GM10847 (cell line): ENCODE measurements around the gene ALKBH3.

Experiments
- POLR2A ChIP-seq: IDR thresholded peaks from 2 replicates; pipeline ENCODE4 v1.6.1; 2011; ENCODE audit not compliant: insufficient read length; ENCODE audit errors: extremely low read depth

Gene ALKBH3

DNA sequence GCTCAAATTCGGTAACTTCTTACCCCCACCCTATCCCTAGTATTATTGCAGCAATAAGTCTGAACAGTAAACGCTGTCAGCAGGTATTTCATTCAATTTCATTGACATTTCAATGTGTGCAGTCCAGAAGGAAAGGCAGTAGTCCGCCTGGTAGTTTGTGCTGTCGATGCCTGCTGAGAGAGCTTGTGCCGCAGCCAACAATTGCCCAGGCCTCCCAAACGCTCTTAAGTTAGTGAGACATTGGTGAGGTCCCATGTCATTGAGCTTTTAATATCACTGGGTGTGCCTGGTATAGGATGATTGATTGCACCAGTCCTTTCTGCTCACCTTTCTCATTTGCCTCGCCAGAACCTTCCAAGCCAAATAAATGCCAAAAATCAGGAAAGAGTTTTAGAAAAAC lies 28.1 kb downstream of the ALKBH3 start:
- no peak for TF ChIP-seq POLR2A

DNA sequence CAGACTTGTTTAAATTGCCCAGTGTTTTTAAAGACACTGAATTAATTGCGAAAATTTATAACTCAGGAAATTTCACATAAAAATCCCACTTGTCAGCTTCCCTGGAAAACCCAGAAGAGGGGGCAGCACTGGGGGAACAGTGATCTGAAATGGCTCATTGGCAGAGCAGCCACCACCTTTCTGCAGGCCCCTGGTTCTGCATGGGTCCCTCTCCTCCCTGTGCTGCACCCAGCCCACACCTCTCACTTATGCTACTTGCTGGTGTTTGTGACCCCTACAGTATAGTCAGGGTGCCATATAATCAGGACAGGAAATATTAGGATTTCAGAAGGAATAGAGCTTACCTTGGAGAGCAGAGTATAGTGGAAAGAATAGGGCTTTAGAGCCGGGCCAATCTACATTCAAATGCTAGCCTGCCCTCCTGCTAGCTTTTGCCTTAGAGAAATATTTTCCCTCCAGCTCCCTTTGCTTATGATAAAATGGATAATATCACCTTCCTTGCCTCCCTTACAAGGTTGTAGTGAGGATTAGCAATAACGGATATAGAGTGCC lies 33.3 kb downstream of the ALKBH3 start:
- no peak for TF ChIP-seq POLR2A

DNA sequence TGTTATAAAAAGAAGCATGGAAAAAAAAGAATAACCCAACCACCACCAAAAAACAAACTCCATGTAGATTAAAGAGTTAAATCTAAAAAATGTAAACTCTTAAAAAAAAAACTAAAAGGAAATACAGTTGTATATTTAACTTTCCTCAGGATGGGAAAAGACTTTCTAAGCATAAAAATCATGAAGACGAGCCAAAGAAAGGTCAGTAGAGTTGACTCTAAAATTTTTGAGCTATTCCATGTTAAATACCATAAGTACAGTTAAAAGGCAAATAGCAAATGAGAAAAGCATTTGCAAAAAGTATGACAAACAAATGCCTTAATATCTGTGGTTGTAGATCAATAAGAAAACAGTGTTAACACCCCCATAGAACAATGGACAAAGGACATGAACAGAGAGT lies 33.8 kb downstream of the ALKBH3 start:
- TF ChIP-seq POLR2A: no peak

DNA sequence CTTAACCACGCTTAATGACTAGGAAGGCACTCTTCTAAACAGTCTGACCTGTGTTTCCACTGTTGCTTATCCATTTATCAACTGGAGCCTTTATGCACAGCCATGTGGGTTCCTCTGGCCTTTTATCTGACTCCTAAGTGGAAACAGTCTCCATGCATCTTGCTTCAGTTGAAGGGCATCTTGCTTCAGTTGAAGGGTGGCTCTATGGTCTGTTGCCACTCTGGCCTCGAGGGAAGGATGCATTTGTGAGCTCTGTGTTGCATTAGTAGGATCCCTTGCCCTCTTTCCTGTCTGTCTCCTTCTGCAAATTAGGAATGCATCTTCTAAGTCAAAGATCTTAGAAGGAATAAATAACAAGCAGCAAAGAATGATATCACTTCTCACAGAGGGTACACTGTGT lies 36.0 kb downstream of the ALKBH3 start:
- TF ChIP-seq POLR2A: no peak

DNA sequence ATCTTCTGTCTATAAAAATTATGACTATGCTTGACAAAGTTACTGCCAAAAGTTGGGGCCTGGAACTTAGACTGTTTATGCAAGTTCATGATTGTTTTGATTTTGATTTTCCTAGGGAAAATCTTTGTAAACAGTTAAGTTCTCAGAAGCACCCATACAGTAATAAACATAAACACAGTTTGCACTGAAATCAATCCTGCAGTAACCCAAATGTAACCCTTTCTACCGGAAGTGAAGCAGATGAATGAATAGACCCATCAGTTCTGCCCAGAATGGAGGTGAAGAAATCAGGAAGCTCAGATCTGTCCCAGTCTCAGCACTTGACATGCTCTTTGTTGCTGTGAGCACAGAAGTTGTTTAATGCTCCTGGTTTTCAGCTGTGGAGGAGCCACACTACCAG lies 37.2 kb downstream of the ALKBH3 start:
- no peak for TF ChIP-seq POLR2A

DNA sequence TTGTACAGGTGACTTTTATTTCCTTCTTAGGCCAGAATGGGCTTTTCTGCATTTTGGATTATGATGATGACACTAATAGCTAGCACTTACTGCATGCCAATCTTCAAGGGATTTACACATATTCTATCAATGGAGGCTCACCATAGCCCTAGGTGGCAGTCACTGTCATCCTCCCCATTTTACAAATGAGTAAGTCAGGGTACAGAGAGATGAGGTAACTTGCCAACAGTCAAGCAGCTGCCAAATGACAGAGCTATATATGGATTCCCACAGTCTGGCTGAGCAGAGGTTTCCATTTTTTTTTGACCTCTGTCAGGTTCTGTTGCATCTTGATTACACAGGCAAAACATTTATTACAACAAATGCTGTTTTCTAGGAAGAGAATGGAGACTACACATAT lies 38.0 kb downstream of the ALKBH3 start:
- no peak for TF ChIP-seq POLR2A

DNA sequence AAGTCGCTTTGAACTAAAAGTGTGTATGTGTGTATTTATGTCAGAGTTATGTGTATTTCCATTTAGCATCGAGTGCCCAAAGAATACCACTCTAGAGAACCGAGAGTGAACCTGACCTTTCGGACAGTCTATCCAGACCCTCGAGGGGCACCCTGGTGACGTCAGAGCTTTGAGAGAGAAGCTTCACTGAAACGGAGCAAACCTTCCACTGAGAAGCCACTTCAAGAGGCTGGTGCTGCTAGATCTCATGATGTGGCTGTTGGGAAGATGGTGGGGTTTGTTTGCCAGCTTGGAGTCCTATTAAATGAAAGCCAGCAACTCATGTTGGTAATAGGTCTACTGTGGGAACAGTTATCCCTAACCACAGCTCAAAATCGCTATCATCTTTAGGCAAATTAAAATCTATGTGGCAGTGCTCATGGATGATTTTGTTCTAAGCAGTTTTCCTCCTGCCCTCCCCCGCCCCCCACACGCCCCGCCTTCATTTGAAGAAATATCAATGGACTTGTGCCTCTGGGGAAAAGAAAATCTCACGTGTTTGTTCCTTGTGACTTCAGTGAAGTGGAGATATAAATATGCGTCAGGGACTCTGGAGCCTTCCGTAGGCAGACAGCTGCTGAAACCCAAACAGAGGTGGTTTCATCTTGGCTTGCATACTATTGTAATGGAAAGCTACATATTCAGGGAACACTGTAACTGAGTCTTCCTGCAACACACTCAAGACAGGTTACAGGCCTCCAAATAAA lies 39.4 kb downstream of the ALKBH3 start:
- TF ChIP-seq POLR2A: no peak

DNA sequence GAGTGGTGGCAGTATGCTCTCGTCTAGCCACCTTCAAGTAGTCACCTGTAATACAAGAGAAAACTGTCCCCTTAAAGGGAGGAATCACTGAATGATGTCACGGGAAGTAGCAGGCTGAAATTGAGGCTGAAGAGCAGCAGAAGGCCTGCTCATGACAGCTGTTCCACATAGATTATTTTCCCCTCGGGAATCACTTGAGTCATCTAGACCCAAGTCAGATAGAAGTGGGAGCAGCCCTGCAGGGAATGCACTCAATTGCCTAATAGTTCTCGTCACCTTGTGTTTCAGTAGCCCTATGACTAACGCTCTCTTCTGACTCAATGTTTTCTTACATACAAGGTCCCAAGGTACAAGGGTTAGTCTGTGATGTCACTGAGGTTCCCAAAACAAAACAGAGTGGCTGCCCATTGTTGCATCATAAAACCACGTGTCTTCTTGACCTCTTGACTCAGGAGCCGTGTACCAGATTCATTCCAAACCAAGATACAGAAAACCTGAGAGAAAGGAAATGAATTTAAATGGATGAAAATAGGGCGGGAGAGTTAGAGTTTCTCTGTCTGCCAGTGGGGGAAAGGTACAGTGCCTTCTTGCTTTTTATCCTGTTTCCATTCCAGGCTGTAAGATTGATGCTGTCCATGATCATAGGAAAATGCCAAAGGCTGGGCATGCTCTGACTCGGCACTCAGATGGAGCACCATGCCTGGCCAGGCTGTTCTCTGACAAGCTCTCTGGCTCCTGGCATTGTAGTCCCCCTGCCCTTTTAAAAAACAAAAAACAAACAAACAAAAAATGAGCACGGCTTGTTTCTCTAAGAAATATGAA lies 40.2 kb downstream of the ALKBH3 start:
- no peak for TF ChIP-seq POLR2A

DNA sequence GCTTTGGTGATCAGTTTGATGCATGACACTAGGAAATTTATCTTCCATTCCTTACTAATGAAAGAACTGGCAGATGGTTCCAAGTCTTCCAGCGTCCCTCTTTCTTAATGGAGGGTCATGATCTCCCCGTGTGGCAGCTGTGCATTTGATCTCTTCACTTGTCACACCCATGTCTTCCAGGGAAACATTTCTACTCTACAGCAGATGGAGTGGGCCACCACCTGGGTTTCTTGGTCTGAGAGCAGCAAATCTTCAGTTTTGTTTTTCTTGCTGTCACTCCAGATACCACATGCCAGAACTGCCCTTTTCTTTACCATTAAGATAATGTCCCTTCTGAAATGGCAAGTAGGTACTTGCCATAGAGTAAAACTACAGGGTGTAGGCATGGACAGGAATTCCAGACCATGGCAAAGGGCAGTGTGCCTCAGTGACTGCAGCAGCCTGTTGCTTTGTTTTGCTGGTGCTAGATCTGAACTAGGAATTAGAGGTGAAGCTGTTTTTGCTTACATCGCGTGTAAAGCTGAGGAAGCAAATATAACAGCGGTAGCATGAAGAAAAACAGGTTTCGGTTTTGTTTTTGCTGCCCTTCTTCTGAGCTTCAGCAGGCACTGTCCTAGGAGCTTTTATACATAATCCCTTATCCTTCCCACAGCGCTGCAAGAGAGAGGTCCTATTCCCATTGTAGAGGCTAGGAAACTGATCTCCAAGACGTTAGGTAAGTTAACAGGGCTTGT lies 41.1 kb downstream of the ALKBH3 start:
- no peak for TF ChIP-seq POLR2A

DNA sequence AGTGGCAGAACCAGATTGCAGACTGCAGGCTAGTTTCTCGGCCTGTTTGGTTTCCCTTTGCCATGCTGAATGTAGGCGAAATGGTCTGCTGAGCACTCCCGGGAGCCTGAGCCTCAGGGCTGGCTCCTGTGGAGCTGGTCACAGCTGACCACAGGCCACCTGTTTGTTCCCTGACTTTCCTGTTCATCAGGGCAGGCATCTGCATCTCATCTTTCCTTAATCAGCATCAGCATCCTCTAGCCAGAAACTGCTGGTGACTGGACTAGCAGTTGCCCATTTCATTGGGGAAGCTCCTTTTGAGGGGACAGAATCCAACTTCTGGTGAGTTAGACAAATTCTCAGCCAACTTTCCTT lies 41.6 kb downstream of the ALKBH3 start:
- no peak for TF ChIP-seq POLR2A

DNA sequence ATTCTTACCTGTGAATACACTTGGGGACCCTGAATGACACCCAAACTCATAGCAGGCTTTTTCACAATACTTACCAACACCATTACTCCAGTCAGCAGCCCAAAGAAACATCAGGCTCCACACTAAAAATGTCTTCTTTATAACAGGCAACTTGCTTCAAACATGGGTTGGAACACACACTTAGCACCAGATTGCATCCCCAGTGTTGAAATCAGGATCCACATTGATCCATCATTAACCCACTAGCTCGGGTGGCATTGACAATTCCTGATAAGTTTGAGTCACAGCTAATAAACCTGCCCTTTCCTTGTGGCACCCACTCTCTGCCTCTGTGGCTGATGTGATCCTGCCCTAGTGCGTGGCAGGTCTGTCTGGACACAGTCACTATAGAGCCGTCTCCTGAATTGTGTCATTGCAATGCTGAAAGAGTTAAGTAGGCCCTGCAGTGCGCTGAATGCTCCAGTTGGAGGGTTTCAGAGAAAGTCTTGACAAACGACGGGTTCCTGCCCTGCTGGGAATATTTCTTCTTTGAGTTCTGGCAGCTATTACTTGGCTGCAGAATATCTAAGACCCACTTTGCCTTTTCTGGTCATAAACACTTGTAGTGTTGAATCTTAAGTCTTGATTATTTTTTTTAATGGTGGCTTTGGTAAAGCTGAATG lies 42.2 kb downstream of the ALKBH3 start:
- TF ChIP-seq POLR2A: no peak

DNA sequence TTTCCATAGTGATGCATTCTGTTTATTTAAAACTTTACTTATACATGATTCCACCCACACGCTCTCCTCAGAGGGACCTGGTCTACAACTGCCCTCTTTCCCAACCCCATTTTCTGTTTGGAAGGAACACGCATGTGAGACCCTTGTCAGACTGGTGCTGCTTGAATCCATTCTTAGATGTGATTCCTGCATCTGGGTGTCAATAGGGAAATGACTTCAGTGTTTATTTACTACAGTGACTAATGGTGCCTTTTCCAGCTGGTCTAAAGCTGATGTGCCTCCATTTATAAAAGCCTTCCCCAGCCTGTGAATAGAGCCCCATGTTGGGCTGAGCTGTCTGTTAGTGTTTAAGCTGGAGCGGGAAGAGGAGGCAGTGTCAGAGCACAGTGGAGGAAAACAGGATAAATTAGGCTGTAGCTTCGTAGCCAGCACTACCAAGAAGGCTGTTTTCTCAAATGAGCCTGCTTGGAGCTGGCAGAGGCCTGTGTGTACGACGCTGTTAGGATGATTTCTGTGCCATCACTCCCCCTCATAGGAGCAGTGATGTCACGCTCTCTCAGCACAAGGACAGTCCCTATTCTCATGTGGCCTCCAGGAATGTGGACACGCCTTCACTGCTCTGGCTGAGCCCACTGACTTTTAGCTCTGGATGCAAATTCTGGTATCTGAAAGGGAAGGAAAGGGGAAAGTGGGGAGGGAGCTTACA lies 42.9 kb downstream of the ALKBH3 start:
- TF ChIP-seq POLR2A: no peak

DNA sequence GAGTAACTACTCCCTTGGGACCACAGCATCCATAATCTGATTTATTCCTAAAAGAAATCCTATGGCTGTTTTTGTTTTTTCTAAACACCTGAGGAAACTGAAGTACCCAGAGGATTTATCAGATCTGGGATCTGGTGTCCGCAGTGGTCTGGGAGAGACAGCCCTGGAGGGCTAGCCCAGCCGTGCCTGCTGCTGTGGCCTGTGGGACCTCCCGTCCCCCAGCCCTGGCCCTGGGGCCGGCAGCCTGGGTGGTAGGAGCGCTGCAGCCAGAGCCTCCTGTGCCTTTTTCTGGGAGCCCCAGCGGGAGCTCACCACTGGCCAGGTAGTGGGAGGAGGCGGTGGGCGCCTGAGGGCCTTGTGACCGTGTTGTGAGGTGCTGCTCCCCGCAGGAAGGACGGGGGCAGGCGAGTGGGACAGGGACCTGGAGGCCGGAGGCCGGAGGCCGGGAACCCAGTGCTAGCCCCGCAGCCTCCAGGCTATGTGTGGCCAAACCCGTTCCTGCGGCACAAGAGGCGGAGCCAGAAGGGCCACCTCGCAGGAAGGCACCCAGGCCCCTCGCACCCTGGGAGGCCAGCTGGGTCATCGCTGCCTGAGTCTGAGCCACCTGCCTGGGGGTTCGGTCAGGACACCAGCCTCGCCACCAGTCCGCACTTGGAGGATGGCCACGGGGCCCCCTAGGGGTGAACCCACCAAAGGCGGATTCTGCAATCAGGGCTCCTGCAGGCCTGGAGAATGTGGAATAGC lies 43.7 kb downstream of the ALKBH3 start:
- no peak for TF ChIP-seq POLR2A
